Measurements from ENCODE around the gene GGCT.
A peak's percentile ranks its signal among the peaks of the same experiment; 100 is the strongest.

- peak; percentile 96 for TF ChIP-seq GATA2 (IDR thresholded peaks at IDR 0.05; ENCODE audit: low read depth, low read length)
- peak; percentile 93 for TF ChIP-seq GATA3 (IDR thresholded peaks at IDR 0.05; ENCODE audit: low read depth, low read length)
These were observed 44.9 kb downstream of the GGCT start for GRCh38 chr7:30459591-30460245.

All from SH-SY5Y (cell line).